Skeletal muscle cell (primary cell): ENCODE measurements around the gene ENOX1.

Experiments used
- DNase-seq: peaks from one replicate; pipeline ENCODE4 v3.0.0-alpha.2; 2010; ENCODE audit warnings: low read depth
- H3K4me3 ChIP-seq: 2 replicates; pipeline ENCODE4 v1.5.1; 2011; ENCODE audit warnings: low read depth, mild to moderate bottlenecking, control low read depth, low read length, moderate library complexity

The ENOX1 gene

DNA sequence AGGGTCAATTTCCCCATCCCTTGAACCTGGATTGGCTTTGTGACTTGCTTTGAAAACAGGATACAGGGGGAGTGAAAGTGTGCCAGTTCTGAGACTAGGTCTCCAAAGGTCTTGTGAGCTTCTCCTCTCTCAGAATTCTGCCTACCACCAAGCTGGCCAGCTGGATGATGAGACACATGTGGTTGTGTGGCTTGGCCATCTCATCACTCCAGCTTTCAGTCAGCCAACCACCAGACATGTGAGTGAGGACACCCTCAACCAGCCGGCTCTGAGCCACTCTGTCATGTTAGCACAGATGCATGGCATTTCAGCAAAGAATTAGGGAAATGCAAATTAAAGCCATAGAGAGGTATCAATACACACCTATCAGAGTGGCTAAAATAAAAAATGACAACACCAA is 29.5 kb downstream of the ENOX1 start:
- H3K4me3 ChIP-seq: no peak overlapping the region
- no peak for DNase-seq

GRCh38 chr13:43755844-43756243 is 30.9 kb downstream of the ENOX1 start:
- no peak for DNase-seq
- no peak overlapping the region for H3K4me3 ChIP-seq

GRCh38 chr13:43751624-43752023 is 35.1 kb downstream of the ENOX1 start:
- DNase-seq: peak; percentile 31
- no peak overlapping the region for H3K4me3 ChIP-seq

- DNase-seq: no peak
Measured at GRCh38 chr13:43749503-43749902, 37.3 kb downstream of the ENOX1 start.

DNA sequence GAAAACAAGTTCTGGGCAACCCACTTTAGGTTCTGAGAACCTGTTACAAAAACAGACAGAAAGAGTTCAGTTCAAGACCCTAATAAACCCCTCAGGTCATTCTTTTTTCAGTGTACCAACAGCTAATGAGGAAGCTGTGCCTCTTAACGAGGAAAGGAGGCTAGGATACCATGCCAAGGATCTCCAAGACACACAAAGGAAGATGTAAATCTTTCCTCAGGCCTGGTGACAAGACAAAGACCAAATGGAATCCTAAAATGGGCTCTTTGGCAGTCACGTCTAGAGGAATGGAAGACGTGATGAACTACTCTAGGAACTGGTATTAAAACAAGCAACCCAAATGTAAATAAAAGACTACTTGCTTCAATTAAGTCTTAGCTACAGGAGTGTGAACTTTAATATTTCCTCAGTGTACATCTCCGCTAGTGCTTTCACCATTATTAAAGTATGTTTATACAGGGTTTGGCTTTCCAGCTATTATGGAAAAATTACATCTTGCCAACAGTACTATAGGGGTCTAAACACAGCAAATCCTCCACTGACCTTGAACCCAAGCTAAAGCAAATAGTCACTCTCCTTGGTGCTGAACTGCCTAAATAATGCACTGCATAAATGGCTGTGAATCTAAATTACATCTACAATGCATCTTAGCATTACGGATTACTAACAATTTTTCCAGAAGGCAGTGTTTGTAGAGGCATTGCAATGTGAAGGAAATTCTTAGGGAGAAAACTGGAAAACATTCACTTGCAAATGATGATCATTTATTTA is 42.3 kb downstream of the ENOX1 start:
- no peak overlapping the region for H3K4me3 ChIP-seq
- no peak for DNase-seq

More at GRCh38 chr13:43749503-43749902, 37.3 kb downstream of the ENOX1 start:
- H3K4me3 ChIP-seq: no peak overlapping the region

DNA sequence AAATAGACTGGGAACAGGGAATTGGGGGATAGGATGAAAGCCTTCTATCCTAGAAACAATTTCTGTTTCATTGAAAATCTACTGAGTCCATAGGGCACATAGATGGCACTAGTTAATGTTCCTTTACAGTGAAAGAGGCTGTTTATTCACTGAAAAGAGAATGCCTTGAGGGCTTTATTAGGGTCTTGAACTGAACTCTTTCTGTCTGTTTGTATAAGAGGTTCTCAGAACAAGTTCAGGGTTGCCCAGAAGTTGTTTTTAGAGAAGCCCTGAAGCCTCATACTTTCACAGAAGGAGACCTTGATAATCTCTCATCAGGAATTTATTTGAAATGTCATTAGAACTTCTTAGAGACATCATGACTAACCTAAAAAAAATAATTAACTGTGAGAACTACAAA is 43.9 kb downstream of the ENOX1 start:
- no peak for DNase-seq
- H3K4me3 ChIP-seq: no peak overlapping the region

- H3K4me3 ChIP-seq: no peak overlapping the region
- no peak for DNase-seq
Measured at GRCh38 chr13:43737392-43737923, 49.3 kb downstream of the ENOX1 start.

DNA sequence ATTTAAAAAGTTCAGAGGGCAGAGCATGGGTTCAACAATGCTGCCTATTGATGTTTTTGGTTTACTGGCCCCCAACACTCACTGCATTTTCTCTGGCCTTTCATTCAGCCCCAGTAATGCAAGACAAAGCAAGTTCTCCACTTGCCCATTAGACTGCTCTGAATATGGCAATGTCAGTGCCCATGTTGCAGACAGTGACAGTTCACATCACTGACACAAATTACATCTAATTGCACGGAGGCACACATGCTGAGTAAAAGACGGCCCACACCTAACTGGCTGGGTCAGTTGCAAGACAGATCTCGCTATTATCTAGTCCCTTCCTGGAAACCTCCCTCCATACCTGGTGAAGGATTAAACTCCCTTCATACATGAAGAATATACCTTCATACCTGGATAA is 54.0 kb downstream of the ENOX1 start:
- DNase-seq: no peak
- H3K4me3 ChIP-seq: no peak overlapping the region

DNA sequence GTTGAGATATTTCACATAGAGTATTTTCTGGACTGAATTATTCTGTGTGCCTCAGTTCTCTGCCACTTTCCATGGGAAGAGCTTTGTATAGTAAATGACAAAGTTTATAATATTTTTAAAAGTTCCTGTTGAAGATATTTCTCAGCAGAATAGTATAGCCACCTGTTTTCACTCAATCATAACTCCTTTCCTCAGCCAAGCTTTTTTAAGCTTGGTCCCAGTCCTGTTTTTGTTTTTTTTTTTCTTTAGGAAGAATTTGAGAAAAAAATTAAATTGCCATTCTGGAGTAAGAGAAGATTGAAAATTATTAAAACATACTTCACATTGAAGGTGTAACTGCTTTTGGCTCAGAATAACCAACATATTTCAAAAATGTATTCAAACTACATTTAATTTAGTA is 55.5 kb downstream of the ENOX1 start:
- no peak overlapping the region for H3K4me3 ChIP-seq
- DNase-seq: no peak

- DNase-seq: peak; percentile 94
- no peak overlapping the region for H3K4me3 ChIP-seq
Measured at GRCh38 chr13:43730642-43731041, 56.1 kb downstream of the ENOX1 start.

GRCh38 chr13:43728421-43728820 is 58.4 kb downstream of the ENOX1 start:
- peak; percentile 25 for DNase-seq
- H3K4me3 ChIP-seq: no peak overlapping the region

DNA sequence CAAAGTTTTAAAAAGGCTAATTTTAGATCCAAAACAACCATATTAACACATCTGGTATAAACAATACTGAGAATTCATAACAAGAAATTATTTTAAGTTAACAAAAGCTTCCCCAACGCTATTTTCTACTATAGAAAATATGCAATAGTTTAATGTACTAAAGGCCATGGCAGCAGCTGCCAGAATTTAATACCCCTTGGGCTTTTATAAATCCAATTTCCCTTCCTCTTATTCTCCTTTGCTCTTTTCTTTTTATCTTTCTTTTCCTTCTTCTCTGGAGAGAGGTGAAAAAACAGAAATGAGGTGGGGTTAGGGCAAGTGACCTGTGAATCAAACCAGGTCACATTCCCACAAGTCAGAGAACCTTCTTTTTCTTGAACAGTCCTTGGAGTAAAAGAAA is 58.9 kb downstream of the ENOX1 start:
- H3K4me3 ChIP-seq: no peak overlapping the region
- DNase-seq: no peak

DNA sequence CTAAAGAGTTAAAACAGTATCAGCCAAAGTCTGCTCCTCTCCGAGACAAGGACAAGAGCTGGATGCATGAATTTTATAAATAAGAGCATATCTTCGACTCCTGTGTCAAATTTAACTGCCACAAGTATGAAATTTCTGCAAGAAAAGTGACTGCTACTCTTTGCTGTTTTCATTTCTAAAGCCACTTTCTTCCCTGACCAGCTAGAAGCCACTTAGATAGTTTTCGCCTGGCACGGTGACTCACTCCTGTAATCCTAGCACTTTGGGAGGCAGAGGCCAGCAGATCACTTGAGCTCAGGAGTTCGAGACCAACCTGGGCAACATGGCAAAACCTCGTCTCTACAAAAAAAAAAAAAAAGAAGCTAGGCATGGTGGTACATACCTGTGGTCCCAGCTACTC is 61.3 kb downstream of the ENOX1 start:
- H3K4me3 ChIP-seq: no peak overlapping the region
- DNase-seq: no peak

DNA sequence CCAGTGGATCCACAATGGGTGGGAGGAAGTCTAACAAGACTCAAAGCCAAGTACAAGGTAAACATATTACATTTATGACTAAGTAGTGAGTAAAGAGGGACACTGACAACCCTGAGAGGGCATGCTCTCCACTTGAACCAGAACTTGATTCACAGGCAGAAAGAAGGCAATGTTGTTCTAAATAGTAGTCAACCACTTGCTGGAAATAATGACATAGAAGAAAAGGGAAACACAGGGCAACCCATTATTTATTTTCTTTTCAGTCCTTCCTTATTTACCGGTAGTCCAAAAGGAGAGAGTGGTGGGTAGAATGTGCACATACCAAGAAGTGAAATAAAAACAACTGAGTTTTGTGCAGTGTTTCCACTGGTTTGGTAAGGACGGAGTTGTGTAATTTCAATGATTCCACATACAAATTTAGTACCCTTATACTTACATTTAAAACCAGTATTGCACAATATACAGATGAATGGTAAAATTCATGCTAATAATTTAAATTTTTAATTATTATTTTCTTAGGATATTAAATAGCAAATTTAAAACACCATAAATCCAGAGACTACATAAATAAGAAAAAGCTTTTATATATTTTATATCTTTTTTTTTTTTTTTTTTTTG is 65.9 kb downstream of the ENOX1 start:
- peak; percentile 43 for DNase-seq
- H3K4me3 ChIP-seq: no peak overlapping the region

GRCh38 chr13:43698758-43699157 is 88.0 kb downstream of the ENOX1 start:
- DNase-seq: peak; percentile 75

GRCh38 chr13:43698009-43698408 is 88.8 kb downstream of the ENOX1 start:
- no peak for DNase-seq
- H3K4me3 ChIP-seq: no peak overlapping the region

More at GRCh38 chr13:43698758-43699157, 88.0 kb downstream of the ENOX1 start:
- H3K4me3 ChIP-seq: no peak overlapping the region

GRCh38 chr13:43697323-43697722 is 89.4 kb downstream of the ENOX1 start:
- no peak overlapping the region for H3K4me3 ChIP-seq
- no peak for DNase-seq

DNA sequence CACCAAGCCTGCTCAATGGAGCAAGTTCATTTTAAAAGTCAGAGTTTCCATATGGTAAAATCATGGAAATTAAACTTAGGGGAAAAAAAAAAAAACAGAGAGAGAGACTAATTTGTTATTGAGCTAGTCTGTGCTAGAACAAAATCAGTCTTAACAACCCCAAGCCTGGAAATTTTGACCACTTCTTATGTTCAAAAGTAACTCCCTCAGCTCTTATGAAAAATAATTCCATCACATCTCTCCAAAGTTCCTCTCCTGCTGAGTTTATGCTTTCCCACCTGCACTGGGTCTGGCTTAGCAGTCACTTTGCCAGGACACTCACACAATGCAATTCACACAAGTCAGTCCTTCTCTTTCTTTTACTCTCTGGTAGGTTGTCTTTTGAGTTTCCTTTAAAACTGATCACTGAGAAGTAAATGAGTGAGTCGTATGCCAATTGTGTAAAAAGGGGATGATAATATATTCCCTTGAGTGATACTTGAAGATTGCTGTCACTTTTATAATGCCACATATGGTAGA is 92.6 kb downstream of the ENOX1 start:
- no peak overlapping the region for H3K4me3 ChIP-seq
- DNase-seq: no peak

DNA sequence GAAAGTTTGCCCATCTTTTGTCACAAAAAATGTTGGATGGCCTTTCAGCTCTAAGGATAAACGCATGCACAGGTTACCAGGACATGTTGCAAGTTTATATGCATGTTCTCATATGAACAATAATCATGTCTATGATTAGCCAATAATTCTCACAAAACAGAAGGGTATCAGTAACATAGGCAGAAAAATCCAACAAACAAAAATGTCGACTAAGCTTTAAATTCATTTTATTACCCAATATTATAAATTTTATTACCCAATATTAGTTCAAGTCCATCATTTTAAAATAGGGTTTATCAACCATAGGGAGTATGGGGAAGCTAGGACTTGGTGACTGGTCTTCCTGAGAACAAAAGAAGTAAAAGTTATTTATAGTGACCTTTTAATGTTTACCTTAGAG is 93.1 kb downstream of the ENOX1 start:
- H3K4me3 ChIP-seq: no peak overlapping the region
- no peak for DNase-seq

GRCh38 chr13:43688227-43688907 is 98.4 kb downstream of the ENOX1 start:
- no peak overlapping the region for H3K4me3 ChIP-seq

More at GRCh38 chr13:43688227-43688907, 98.4 kb downstream of the ENOX1 start:
- no peak for DNase-seq
